HCT116 (cell line): Measurements from ENCODE around the gene UBE2L5. TPM values are rescaled to one million over a fixed set of nuclear protein-coding genes. Genes with fewer than 3 reads are reported as not detected.
"Not testable (repeated sequence)": the region's sequence is repeated elsewhere in the genome, so short reads cannot be mapped to it uniquely, and the experiment has no call there.

Source experiments
- ATAC-seq: fragments of 200-7000 bp; cut with Tn5 transposase; 2 replicates; pipeline ENCODE4 v1.9.1; 2020; ENCODE audit warnings: mild to moderate bottlenecking, moderate library complexity
- BruUV-seq: library from RNA; stranded (reverse); fragments of 400-500 nt; replicated peaks from 2 replicates; lab custom pipeline; 2021; lab: Mats Ljungman, UMichigan
- CTCF ChIA-PET: fragments of 300-600 bp; sonication (Branson Sonifier 250); formaldehyde crosslinking; loops from one replicate; lab custom pipeline; 2021; ENCODE audit warnings: antibody characterized with exemption; lab: Charles Lee
- POLR2A ChIA-PET: fragments of 300-600, 350-600 bp; sonication (Branson Sonifier 250); formaldehyde crosslinking; loops from one replicate; lab custom pipeline; 2021; ENCODE audit warnings: antibody characterized with exemption; lab: Charles Lee
- RAD21 ChIA-PET, 2 experiments: fragments of 300-600 bp; sonication (Branson Sonifier 250); formaldehyde crosslinking; loops; one replicate each; lab custom pipeline; 2023; ENCODE audit warnings: low total read pairs in 2 of 2; ENCODE audit not compliant: uncharacterized antibody in 2 of 2, unreplicated experiment in 2 of 2, low non-redundant PET in 1 of 2; lab: Charles Lee
- DNase-seq: peaks from one replicate; pipeline ENCODE4 v3.0.0-alpha.2; 2010; ENCODE audit warnings: low read depth, low spot score
- H2AFZ ChIP-seq: fragments of 200-600 bp; shearing (Covaris generic), sonication (generic); 2 replicates; pipeline ENCODE4 v1.6.1; 2017; ENCODE audit warnings: low read depth, mixed run types, mixed read lengths, antibody characterized with exemption, low read length; ENCODE audit not compliant: poor library complexity, severe bottlenecking
- H3K27ac ChIP-seq: 2 replicates; pipeline ENCODE4 v1.5.1; 2012; ENCODE audit warnings: low read depth, low read length
- H3K27me3 ChIP-seq: fragments of 200-600 bp; sonication (generic); 2 replicates; pipeline ENCODE4 v1.6.1; 2016; ENCODE audit warnings: mixed run types, low read length, mixed read lengths; ENCODE audit not compliant: insufficient read depth
- H3K36me3 ChIP-seq, 2 experiments: fragments of 200-500 bp in 1 of 2; fragments of 200-600 bp in 1 of 2; sonication (Bioruptor generic) in 1 of 2; sonication (generic) in 1 of 2; 2 replicates each; pipeline versions ENCODE4 v1.5.1 to v1.6.1; 2014 to 2016; ENCODE audit warnings: low read length in 2 of 2, inconsistent platforms in 1 of 2, mixed read lengths in 1 of 2, mixed run types in 1 of 2; ENCODE audit not compliant: insufficient read depth in 2 of 2, control insufficient read depth in 1 of 2
- H3K4me1 ChIP-seq, 2 experiments: fragments of 200-600 bp in 1 of 2; sonication (generic) in 1 of 2; 2 replicates each; pipeline versions ENCODE4 v1.5.1 to v1.6.1; 2012 to 2017; ENCODE audit warnings: low read length in 2 of 2, inconsistent platforms in 1 of 2, mild to moderate bottlenecking in 1 of 2, mixed read lengths in 1 of 2, mixed run types in 1 of 2, moderate library complexity in 1 of 2; ENCODE audit not compliant: insufficient read depth in 2 of 2, control insufficient read depth in 1 of 2
- H3K4me2 ChIP-seq: fragments of 200-600 bp; sonication (generic); 2 replicates; pipeline ENCODE4 v1.6.1; 2017; ENCODE audit warnings: mixed run types, low read length, mixed read lengths
- H3K4me3 ChIP-seq, 2 experiments: fragments of 200-600 bp in 1 of 2; sonication (generic) in 1 of 2; replicated peaks in 1 of 2; 2 replicates each; pipeline ENCODE4 v1.5.1; 2011 to 2016; ENCODE audit warnings: low read length in 2 of 2, control low read depth in 1 of 2, low read depth in 1 of 2, mild to moderate bottlenecking in 1 of 2, mixed read lengths in 1 of 2, mixed run types in 1 of 2
- H3K79me2 ChIP-seq: fragments of 200-600 bp; sonication (generic); 2 replicates; pipeline ENCODE4 v1.6.1; 2017; ENCODE audit warnings: mild to moderate bottlenecking, mixed run types, low read length, moderate library complexity, mixed read lengths; ENCODE audit not compliant: insufficient read depth
- H3K9ac ChIP-seq: fragments of 200-600 bp; sonication (generic); 2 replicates; pipeline ENCODE4 v1.6.1; 2016; ENCODE audit warnings: low read length, mixed read lengths
- H3K9me2 ChIP-seq: fragments of 200-600 bp; sonication (generic), shearing (Covaris generic); 2 replicates; pipeline ENCODE4 v1.6.1; 2017; ENCODE audit warnings: mixed run types, mild to moderate bottlenecking, moderate library complexity; ENCODE audit not compliant: insufficient read depth
- H3K9me3 ChIP-seq, 2 experiments: fragments of 200-500 bp in 1 of 2; fragments of 200-600 bp in 1 of 2; sonication (Bioruptor generic) in 1 of 2; sonication (generic) in 1 of 2; 2 replicates each; pipeline ENCODE4 v1.6.1; 2014 to 2017; ENCODE audit warnings: low read length in 2 of 2, mixed read lengths in 2 of 2, inconsistent platforms in 1 of 2, low read depth in 1 of 2, mild to moderate bottlenecking in 1 of 2, mixed run types in 1 of 2, moderate library complexity in 1 of 2; ENCODE audit not compliant: control insufficient read depth in 1 of 2, insufficient read depth in 1 of 2
- H4K20me1 ChIP-seq: fragments of 200-600 bp; sonication (generic), shearing (Covaris generic); 2 replicates; pipeline ENCODE4 v1.6.1; 2017; ENCODE audit warnings: mixed run types, mild to moderate bottlenecking, moderate library complexity; ENCODE audit not compliant: insufficient read depth
- ELF1 ChIP-seq: IDR thresholded peaks from 2 replicates; pipeline ENCODE4 v1.6.1; 2012; ENCODE audit warnings: low read depth, borderline replicate concordance
- RAD21 ChIP-seq: IDR thresholded peaks from 2 replicates; pipeline ENCODE4 v1.6.1; 2012; ENCODE audit warnings: low read depth, mild to moderate bottlenecking
- intact Hi-C: fragments of 100-400 bp; cut with micrococcal nuclease; formaldehyde crosslinking; loops from 2 replicates; pipeline ENCODE4 v1.10.0; 2022
- total RNA-seq: library from RNA; stranded (reverse); gene quantifications from one replicate; pipeline ENCODE4 v1.2.1, GENCODE V29; 2021; ENCODE audit not compliant: unreplicated experiment
- TF ChIP-seq, protein P1 (sequence below), 3 experiments: fragments of 200-600 bp in 1 of 3; sonication (generic) in 1 of 3; IDR thresholded peaks in 2 of 3; conservative IDR thresholded peaks in 1 of 3; 2 replicates each; pipeline ENCODE4 v1.5.1; 2012 to 2017; ENCODE audit warnings: low read depth in 2 of 3, low read length in 2 of 3, antibody characterized with exemption in 1 of 3, borderline replicate concordance in 1 of 3, control low read depth in 1 of 3, mild to moderate bottlenecking in 1 of 3, mixed read lengths in 1 of 3, mixed run types in 1 of 3, moderate library complexity in 1 of 3; ENCODE audit not compliant: insufficient read depth in 1 of 3

UBE2L5 gene
- total RNA-seq, 1 experiment from 2014 or later = 0.15 TPM

DNA sequence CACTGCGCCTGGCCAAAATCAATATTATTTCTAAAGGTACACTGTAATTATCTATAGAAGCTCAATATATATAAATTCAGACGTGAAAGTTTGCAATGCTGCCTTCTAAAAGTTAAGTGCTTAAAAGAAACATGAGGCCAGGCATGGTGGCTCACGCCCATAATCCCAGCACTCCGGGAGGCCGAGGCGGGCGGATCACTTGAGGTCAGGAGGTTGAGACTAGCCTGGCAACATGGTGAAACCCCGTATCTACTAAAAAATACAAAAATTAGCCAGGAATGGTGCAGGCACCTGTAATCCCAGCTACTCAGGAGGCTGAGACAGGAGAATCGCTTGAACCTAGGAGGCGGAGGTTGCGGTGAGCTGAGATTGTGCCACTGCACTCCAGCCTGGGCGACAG is 29.2 kb downstream of the UBE2L5 start:
- H3K4me3 ChIP-seq, intact Hi-C loops, H3K79me2 ChIP-seq, H3K9ac ChIP-seq, POLR2A ChIA-PET, H3K4me2 ChIP-seq, CTCF ChIA-PET, H3K4me1 ChIP-seq, BruUV-seq, ATAC-seq, H3K36me3 ChIP-seq, H3K9me3 ChIP-seq, H4K20me1 ChIP-seq, H3K27ac ChIP-seq, H3K9me2 ChIP-seq, H2AFZ ChIP-seq, DNase-seq, RAD21 ChIA-PET, H3K27me3 ChIP-seq: not testable (repeated sequence)

GRCh38 chr13:30453727-30454126 is 31.4 kb downstream of the UBE2L5 start:
- ChIA-PET CTCF (interaction anchor here (0.7 to 1.5 kb wide), 2 partner anchors 128 to 129 kb away, joined by 4 read pairs; no protein-coding TSS in a partner anchor), POLR2A (no interaction called here), RAD21 (no interaction called here)
- Histone ChIP-seq H3K27ac (no peak overlapping the region), H3K4me1 (peaks cover 0 to 3% of the 10 kb centered on the region in 2 experiments; a peak in 1 of 4 replicates), H3K9me2 (no peaks in the 10 kb centered on the region), H3K4me3 (no peak overlapping the region), H3K27me3 (no peaks in the 10 kb centered on the region), H3K36me3 (peaks cover 0 to 3% of the 10 kb centered on the region in 2 experiments; a peak in 2 of 4 replicates), H3K9me3 (no peaks in the 10 kb centered on the region), H3K9ac (no peak overlapping the region), H4K20me1 (peaks cover 1% of the 10 kb centered on the region; the same call in 1 of the 2 replicates), H3K4me2 (no peak overlapping the region), H3K79me2 (no peaks in the 10 kb centered on the region), H2AFZ (no peak overlapping the region)
- ATAC-seq (peak; percentile 60; the same call in 1 of the 2 replicates), DNase-seq (no peak)
- intact Hi-C loops = no loop called here
- TF ChIP-seq RAD21 = peak; percentile 31; the same call in 1 of the 2 replicates
- TF ChIP-seq, protein P1, sequence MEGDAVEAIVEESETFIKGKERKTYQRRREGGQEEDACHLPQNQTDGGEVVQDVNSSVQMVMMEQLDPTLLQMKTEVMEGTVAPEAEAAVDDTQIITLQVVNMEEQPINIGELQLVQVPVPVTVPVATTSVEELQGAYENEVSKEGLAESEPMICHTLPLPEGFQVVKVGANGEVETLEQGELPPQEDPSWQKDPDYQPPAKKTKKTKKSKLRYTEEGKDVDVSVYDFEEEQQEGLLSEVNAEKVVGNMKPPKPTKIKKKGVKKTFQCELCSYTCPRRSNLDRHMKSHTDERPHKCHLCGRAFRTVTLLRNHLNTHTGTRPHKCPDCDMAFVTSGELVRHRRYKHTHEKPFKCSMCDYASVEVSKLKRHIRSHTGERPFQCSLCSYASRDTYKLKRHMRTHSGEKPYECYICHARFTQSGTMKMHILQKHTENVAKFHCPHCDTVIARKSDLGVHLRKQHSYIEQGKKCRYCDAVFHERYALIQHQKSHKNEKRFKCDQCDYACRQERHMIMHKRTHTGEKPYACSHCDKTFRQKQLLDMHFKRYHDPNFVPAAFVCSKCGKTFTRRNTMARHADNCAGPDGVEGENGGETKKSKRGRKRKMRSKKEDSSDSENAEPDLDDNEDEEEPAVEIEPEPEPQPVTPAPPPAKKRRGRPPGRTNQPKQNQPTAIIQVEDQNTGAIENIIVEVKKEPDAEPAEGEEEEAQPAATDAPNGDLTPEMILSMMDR (IDR thresholded peaks at IDR 0.05 in 2 of 3, conservative IDR thresholded peaks at IDR 0.05 in 1 of 3; ENCODE audit: borderline replicate concordance in 1 of 3, insufficient read depth in 1 of 3, low read depth in 2 of 3, low read length in 2 of 3) = peak in 2 of 3 experiments; percentile 32 to 49; a peak in 3 of 6 replicates
- no peak for TF ChIP-seq ELF1
- TF ChIP-seq, all 23 proteins: peak for 2
- no TSS peak for BruUV-seq
